ENCODE results near the gene SEPSECS.

Gene SEPSECS

DNA sequence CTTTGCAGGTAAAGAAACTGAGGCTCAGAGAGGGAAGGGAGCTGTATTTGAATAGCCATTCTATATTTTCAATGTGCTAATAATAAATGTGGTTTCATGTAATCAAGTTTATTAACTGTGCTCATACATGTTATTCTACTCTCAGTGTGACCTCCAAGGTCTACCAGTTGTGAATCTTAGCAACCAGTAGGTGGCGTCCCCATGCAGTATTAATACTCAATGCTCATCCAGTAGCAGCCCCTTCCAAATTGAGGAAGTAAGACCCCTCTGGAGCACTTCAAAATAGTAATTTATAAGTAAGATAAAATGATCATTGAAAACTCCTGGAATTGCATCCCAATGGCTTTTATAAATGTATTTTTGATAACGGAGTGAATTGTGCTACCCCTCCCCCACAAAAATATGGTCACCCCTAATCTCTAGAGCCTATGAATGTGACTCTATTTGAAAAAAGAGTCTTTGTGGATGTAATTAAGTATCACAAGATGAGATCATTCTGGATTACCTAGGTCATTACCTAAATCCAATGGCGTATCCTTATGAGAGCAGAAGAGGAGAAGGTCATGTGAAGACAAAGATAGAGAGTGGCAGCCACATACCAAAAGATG, 20.4 kb upstream of the SEPSECS start:
- no peak overlapping the region for H3K4me3 ChIP-seq (ENCODE audit: low read depth, low read length)
- TF ChIP-seq, protein P1, sequence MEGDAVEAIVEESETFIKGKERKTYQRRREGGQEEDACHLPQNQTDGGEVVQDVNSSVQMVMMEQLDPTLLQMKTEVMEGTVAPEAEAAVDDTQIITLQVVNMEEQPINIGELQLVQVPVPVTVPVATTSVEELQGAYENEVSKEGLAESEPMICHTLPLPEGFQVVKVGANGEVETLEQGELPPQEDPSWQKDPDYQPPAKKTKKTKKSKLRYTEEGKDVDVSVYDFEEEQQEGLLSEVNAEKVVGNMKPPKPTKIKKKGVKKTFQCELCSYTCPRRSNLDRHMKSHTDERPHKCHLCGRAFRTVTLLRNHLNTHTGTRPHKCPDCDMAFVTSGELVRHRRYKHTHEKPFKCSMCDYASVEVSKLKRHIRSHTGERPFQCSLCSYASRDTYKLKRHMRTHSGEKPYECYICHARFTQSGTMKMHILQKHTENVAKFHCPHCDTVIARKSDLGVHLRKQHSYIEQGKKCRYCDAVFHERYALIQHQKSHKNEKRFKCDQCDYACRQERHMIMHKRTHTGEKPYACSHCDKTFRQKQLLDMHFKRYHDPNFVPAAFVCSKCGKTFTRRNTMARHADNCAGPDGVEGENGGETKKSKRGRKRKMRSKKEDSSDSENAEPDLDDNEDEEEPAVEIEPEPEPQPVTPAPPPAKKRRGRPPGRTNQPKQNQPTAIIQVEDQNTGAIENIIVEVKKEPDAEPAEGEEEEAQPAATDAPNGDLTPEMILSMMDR (IDR thresholded peaks at IDR 0.05; ENCODE audit: borderline replicate concordance, insufficient read depth, low read depth, low read length), result peak; percentile 61; the same call in 1 of the 2 replicates

DNA sequence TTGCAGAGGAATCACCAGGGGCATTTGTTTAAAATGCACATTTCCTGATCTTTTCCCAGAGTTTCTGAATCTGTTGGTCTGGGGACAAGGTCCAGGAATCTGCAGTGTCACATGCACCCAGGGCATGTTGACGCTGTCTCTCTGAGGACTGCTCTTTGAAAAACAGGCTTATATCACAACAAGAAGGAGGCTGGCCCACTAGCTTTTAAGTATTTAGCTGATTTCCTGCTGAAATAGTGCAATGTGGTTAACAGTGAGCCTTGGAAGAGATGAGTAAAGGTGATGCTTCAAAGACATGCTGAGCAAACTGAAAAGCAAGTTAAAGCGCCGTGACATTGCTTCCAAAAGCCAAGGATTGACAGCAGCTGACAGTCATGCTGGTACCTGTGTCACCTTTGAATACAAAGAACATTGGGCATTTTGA, 18.6 kb upstream of the SEPSECS start:
- TF ChIP-seq, protein P1 (IDR thresholded peaks at IDR 0.05; ENCODE audit: borderline replicate concordance, insufficient read depth, low read depth, low read length), result no peak
- no peak overlapping the region for H3K4me3 ChIP-seq (ENCODE audit: low read depth, low read length)

DNA sequence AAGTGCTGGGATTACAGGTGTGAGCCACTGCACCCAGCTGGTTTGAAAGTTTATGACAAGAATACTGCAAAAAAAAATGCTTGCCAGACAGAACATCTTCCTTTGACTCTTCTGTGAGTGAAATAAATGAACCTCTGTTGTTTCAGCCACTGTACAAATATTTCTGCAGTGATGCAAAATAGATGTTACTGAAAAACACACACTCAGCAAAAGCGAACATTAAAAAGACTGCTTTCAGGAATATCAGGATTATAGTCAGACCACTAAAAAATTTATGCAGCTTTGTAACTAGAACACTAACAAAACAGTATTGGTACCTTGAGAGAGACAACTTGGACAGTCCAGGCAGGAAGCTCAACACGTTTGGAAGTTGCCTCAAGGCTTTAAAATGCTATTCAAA, 16.9 kb upstream of the SEPSECS start:
- TF ChIP-seq, protein P1 (IDR thresholded peaks at IDR 0.05; ENCODE audit: borderline replicate concordance, insufficient read depth, low read depth, low read length), result no peak

DNA sequence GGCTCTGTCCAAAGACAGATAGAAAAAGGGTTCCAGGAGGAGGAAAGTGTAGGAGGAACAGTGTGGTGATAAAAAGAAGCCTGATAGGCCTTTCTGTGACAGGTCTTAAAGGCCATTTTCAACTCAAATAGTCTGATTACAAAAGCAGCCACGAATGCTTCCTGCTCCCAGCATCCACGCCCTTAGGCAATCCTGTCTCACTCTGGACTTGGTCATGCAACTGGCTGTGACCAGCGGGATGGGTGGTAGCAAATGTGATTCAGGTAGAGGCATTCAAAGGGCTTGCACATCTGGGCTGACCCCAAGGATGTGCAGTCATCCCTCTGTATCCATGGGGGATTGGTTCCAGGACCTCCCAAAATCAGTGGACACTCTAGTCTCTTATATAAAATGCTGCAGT, 14.4 kb upstream of the SEPSECS start:
- TF ChIP-seq, protein P1 (IDR thresholded peaks at IDR 0.05; ENCODE audit: borderline replicate concordance, insufficient read depth, low read depth, low read length), result no peak
- H3K4me3 ChIP-seq (ENCODE audit: low read depth, low read length), result no peak overlapping the region

More for the DNA sequence above, 16.9 kb upstream of the SEPSECS start:
- H3K4me3 ChIP-seq (ENCODE audit: low read depth, low read length), result no peak overlapping the region

DNA sequence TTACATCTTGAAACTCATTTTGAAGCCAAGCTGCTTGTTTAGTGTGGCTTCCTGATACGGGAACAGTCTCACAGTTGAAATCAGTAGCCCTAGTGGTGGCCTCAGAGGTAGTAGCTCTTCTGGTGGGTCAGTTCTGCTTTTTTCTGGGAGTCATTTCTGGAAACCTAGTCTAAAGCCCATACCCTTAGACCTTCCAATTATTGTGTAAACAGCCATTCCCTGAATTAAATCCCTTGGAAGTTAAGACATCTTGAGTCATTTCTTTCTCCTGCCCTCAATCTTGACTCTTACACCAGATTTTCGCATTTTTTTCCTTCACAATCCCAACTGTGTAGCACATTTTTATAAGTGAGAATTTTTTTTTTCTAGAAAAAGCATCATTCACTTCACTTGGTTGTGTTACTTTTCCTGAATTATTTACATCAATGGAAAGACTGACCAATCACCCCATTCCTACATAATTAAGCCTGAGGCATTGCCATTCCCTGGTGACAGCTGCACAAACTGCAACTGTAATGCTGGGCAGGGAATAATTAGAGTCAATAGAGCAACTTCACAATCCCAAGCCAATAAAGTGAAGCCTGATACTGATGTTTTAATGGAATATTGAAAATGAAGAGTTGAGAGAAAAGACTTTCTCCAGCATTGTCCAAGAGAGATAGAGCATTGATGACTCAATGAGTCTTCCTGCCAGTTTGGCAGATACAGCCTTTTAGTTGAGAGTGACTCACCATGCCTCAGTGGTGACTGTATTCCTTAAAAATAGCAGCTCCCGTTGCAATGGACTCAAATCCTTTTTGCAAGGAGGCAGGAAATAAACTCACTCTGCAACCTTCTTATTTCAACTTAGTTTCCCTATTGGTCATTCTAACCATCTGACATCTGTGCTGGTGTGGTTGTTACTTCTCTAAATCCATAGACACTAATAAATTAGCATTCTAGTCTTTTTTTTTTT, 13.0 kb upstream of the SEPSECS start:
- TF ChIP-seq, protein P1 (IDR thresholded peaks at IDR 0.05; ENCODE audit: borderline replicate concordance, insufficient read depth, low read depth, low read length), result peak; percentile 29; the same call in 1 of the 2 replicates
- H3K4me3 ChIP-seq (ENCODE audit: low read depth, low read length), result no peak overlapping the region

DNA sequence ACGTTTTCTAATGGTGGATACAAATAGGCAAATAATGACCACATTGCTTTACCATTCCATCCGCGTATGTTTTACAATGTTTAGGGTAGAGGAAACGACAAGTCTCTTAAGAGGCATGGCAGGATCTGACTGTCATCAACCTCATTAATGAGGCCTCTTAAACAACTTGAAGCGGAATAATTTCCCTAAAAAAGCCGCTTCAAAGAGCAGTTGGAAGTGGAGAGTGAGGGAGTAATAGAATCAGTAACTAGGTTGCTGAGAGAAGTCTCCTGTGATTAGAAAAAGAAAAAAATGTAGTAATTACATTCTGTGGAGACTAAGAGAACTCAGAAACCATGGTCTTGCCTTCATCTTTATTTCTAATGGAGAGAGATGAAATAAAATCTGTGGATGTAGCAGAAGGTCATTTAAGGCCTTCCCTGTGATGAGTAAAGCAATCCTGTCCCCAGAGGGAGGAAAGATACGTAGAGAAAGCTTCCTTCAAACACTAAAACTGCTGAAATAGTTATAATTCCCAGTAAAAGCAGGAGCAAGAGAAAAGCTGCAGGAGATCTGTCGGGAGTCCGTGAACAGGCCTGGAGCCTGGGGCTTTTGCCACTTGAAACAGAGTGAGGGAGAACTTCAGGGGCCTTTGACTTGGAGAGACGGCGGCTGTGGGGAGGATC, 11.1 kb upstream of the SEPSECS start:
- TF ChIP-seq, protein P1 (IDR thresholded peaks at IDR 0.05; ENCODE audit: borderline replicate concordance, insufficient read depth, low read depth, low read length), result no peak
- H3K4me3 ChIP-seq (ENCODE audit: low read depth, low read length), result no peak overlapping the region
